Kidney (tissue), 14 donors: Measurements from ENCODE around the gene CIAO2B. TPM values are rescaled to one million over a fixed set of nuclear protein-coding genes. Genes with fewer than 3 reads are reported as not detected.
A peak's percentile ranks its signal among the peaks of the same experiment; 100 is the strongest.

Source experiments
- DNase-seq, 5 donors: peaks; one replicate each; pipeline ENCODE4 v3.0.0-alpha.2; 2013 to 2020
- FAIRE-seq: peaks from 2 replicates; lab custom pipeline; 2012; peaks lifted over from hg19 to GRCh38; lab: Jason Lieb, UNC
- H3K27ac ChIP-seq, 2 donors: one replicate each; pipeline ENCODE4 v1.7.0; 2013; ENCODE audit warnings: low read depth in 2 of 2, low read length in 2 of 2, inconsistent platforms in 1 of 2
- H3K27me3 ChIP-seq: one replicate; pipeline ENCODE4 v1.7.1; 2013; ENCODE audit warnings: low read length, inconsistent platforms; ENCODE audit not compliant: control insufficient read depth, insufficient read depth
- H3K36me3 ChIP-seq, 3 donors: one replicate each; pipeline versions ENCODE4 v1.7.0 to v1.7.1; 2013; ENCODE audit warnings: low read length in 3 of 3, control low read depth in 1 of 3, inconsistent platforms in 1 of 3; ENCODE audit not compliant: insufficient read depth in 3 of 3, control insufficient read depth in 2 of 3
- H3K4me1 ChIP-seq, 3 donors: one replicate each; pipeline versions ENCODE4 v1.7.0 to v1.7.1; 2013; ENCODE audit warnings: low read length in 3 of 3, inconsistent platforms in 1 of 3, low read depth in 1 of 3; ENCODE audit not compliant: control insufficient read depth in 2 of 3, insufficient read depth in 2 of 3
- H3K4me3 ChIP-seq, 3 donors: one replicate each; pipeline versions ENCODE4 v1.7.0 to v1.8.1; 2013; ENCODE audit warnings: low read length in 3 of 3, control low read depth in 1 of 3, inconsistent platforms in 1 of 3
- H3K9ac ChIP-seq, 3 donors: one replicate each; pipeline versions ENCODE4 v1.7.0 to v1.7.1; 2013; ENCODE audit warnings: low read length in 3 of 3, control low read depth in 1 of 3, inconsistent platforms in 1 of 3
- H3K9me3 ChIP-seq, 3 donors: one replicate each; pipeline versions ENCODE4 v1.7.0 to v1.7.1; 2013; ENCODE audit warnings: low read length in 3 of 3, control low read depth in 1 of 3, inconsistent platforms in 1 of 3; ENCODE audit not compliant: control insufficient read depth in 2 of 3, insufficient read depth in 1 of 3
- intact Hi-C: fragments of 100-400 bp; cut with DNase I; formaldehyde crosslinking; loops from one replicate; pipeline ENCODE4 v1.11.1; 2022
- polyA plus RNA-seq: library from polyadenylated mRNA; stranded (reverse); fragments of 350-450 nt; fragmentation: Illumina TruSeq; extraction: RNeasy Lipid Tissue Mini Kit (QIAGEN cat#74804); gene quantifications from one replicate; pipeline ENCODE4 v1.2.3, GENCODE V29; 2014; ENCODE audit warnings: low read depth, low replicate concordance; ENCODE audit not compliant: insufficient read depth
- total RNA-seq: library from RNA; stranded (reverse); fragmentation: NEBNext Ultra II Directional; extraction: Animal tissue kit (Norgen Biotek cat#: 25700); gene quantifications from one replicate; pipeline ENCODE4 v1.2.1, GENCODE V29; 2021
- TF ChIP-seq, protein P1 (sequence below): IDR thresholded peaks from 3 replicates; pipeline ENCODE4 v1.5.1; 2012; ENCODE audit warnings: mild to moderate bottlenecking, moderate library complexity, borderline replicate concordance; ENCODE audit not compliant: insufficient read depth; ENCODE audit errors: extremely low read depth
- donor health status: control.
- donor health status: control.
- donor health status: control.
- donor health status: control.
- donor health status: control.
- donor health status: DM: yes; HTN: yes; CAD: no.
- donor health status: Normal renal cell carcinoma (clear cell type).

The CIAO2B gene
- total and polyA plus RNA-seq, 2 donors from 2014 or later, result 71.2 to 284 TPM

DNA sequence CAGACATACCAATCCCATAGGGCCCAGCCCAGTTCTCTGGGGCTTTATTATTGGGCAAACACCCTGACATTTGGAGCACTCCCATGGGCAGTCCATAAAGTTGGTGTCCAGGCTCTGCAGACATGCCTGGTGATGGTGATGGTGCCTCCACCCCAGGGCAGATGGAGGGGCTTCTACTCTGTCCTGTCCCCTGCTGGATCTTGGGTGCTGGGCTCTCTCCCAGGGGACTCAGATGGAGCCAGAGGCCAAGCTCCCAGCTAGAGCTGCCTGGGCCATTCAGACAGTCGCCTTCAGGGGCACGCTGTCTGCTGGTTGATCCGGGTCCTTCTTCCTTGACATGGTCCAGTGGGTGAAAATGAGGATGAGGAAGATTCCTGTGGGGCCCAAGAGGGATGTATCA, 26.1 kb downstream of the CIAO2B start:
- Histone ChIP-seq H3K9ac (no peak overlapping the region), H3K9me3 (no peaks in the 10 kb centered on the region), H3K36me3 (peaks cover 0 to 11% (median 7%) of the 10 kb centered on the region in 3 donors), H3K27me3 (no peaks in the 10 kb centered on the region), H3K4me3 (no peak overlapping the region), H3K4me1 (peaks cover 0 to 24% (median 0%) of the 10 kb centered on the region in 3 donors), H3K27ac (no peak overlapping the region)
- TF ChIP-seq, protein P1, sequence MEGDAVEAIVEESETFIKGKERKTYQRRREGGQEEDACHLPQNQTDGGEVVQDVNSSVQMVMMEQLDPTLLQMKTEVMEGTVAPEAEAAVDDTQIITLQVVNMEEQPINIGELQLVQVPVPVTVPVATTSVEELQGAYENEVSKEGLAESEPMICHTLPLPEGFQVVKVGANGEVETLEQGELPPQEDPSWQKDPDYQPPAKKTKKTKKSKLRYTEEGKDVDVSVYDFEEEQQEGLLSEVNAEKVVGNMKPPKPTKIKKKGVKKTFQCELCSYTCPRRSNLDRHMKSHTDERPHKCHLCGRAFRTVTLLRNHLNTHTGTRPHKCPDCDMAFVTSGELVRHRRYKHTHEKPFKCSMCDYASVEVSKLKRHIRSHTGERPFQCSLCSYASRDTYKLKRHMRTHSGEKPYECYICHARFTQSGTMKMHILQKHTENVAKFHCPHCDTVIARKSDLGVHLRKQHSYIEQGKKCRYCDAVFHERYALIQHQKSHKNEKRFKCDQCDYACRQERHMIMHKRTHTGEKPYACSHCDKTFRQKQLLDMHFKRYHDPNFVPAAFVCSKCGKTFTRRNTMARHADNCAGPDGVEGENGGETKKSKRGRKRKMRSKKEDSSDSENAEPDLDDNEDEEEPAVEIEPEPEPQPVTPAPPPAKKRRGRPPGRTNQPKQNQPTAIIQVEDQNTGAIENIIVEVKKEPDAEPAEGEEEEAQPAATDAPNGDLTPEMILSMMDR, result no peak
- intact Hi-C loops, result no loop called here
- FAIRE-seq, result no peak
- peak in 1 of 5 donors; percentile 44 for DNase-seq

DNA sequence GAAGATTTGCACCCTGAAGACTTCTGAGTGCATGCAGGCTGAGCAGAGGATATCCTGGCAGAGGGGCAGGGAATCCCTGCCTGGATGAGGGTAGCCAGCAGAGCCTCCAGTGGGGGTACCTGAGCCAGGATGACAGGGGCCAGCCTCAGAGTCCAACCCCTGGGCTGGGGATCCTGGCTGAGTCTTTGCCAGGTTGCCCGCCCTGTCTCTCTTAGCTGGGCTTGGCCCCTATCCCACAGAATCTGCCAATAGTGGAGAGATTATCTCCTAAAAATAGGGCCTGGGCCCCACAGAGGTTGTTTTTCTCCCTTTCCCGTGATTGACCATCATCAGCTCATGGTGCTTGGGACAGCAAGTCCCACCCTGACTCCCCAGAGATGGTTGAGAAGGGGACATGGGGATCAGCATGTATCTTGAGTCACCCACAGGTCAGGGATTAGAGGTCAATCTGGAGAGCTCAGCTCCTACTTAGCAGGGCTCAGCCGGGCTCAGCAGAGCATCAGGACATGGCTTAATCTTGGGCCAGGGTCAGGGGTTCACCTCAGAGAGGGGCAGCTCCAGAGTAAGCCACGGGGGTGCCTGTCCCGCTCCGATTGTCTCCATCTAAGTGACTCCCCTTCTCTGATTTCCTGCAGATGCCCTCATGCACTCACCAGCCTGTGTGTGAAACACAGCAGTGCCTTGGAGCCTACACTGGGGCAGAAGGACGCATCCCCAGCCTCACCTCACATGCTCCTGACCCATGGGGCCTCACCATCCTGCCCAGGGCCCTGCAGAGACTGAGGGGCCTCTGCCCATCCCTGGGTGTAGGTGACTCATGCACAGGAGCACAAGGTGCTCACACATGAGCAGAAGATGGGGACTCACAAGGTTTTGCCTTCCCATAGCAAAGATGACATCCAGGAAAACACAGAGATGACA, 27.0 kb downstream of the CIAO2B start:
- peak overlapping the region in 1 of 2 donors; percentile 51 for H3K27ac ChIP-seq
- FAIRE-seq (no peak), DNase-seq (peak in 1 of 5 donors; percentile 66)
- no peaks in the 10 kb centered on the region for H3K27me3 ChIP-seq
- H3K36me3 ChIP-seq, result peaks cover 0 to 4% (median 3%) of the 10 kb centered on the region in 3 donors
- no peak overlapping the region for H3K9ac ChIP-seq
- peaks cover 0 to 19% (median 0%) of the 10 kb centered on the region in 3 donors for H3K4me1 ChIP-seq
- TF ChIP-seq, protein P1, result no peak
- intact Hi-C loops, result no loop called here
- no peaks in the 10 kb centered on the region for H3K9me3 ChIP-seq
- H3K4me3 ChIP-seq, result no peak overlapping the region

DNA sequence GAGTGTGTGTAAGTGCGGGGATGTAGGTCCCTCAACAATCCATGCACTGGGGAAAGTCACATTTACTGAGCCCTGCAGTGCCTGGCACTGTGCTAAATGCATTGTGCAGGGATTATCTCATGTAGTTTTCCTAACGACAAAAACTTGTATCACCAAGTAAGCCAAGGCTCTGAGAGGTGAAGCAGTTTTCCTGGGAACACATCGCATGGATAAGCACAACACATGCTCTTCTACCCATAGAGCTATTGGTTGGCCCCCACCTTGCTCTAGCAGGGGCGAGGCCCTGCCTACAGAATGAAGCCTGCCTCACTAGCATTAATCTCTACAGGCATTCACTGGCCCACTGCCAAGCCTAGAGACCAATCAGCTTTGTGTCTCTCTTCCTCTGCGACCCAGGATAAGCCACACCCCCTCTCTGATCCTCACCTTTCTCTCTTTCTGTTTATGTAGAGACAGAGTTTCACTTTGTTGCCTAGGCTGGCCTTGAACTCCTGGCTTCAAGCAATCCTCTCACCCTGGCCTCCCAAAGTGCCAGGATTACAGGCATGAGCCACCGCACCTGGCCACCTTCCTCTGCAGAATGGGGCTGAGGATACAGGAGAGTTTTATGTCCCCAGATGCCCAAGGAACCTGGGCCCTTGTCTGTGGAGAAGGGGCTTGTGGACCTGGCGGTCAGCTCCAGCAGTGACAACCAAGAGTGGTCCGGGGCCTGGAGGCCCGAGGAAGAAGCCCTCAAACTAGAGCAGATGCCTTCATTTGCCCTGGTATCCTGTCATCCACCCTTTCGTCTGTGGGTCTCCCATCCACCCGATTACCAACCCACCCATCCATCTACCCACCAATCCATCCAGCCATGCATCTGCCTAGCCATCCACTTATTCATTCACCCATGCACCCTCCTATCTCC, 28.3 kb downstream of the CIAO2B start:
- H3K27me3 ChIP-seq, result no peaks in the 10 kb centered on the region
- H3K4me3 ChIP-seq, result no peak overlapping the region
- FAIRE-seq (no peak), DNase-seq (peak; percentile 81 to 91 (median 85))
- TF ChIP-seq, protein P1, result no peak
- peak overlapping the region; percentile 57 to 67 for H3K27ac ChIP-seq
- peak overlapping the region in 1 of 3 donors; percentile 15 for H3K9ac ChIP-seq
- H3K9me3 ChIP-seq, result no peaks in the 10 kb centered on the region
- intact Hi-C loops, result no loop called here
- peaks cover 0 to 26% (median 8%) of the 10 kb centered on the region in 3 donors for H3K4me1 ChIP-seq
- peaks cover 0 to 3% (median 0%) of the 10 kb centered on the region in 3 donors for H3K36me3 ChIP-seq
